HG03135 (cell line): ENCODE measurements around the gene EP300.
A peak's percentile ranks its signal among the peaks of the same experiment; 100 is the strongest.
"Not testable (repeated sequence)": the region's sequence is repeated elsewhere in the genome, so short reads cannot be mapped to it uniquely, and the experiment has no call there.

Experiments
- ATAC-seq: cut with Tn5 transposase; IDR thresholded peaks from one replicate; pipeline ENCODE4 v1.9.1; 2021; ENCODE audit warnings: mild to moderate bottlenecking, moderate library complexity; ENCODE audit not compliant: unreplicated experiment

The EP300 gene

GRCh38 chr22:41078931-41079330 lies 13.5 kb upstream of the EP300 start:
- no peak for ATAC-seq

- ATAC-seq, result no peak
Measured at GRCh38 chr22:41085842-41086241, 6.5 kb upstream of the EP300 start.

- peak; percentile 62 for ATAC-seq
Measured at GRCh38 chr22:41091132-41092022, 1.0 kb upstream of the EP300 start.

GRCh38 chr22:41092847-41093411 lies 537 bp downstream of the EP300 start:
- peak; percentile 18 for ATAC-seq

- no peak for ATAC-seq
Measured at GRCh38 chr22:41094041-41094593, 1.7 kb downstream of the EP300 start.

- ATAC-seq, result no peak
Measured at GRCh38 chr22:41096391-41096790, 4.0 kb downstream of the EP300 start.

GRCh38 chr22:41096841-41097240 lies 4.4 kb downstream of the EP300 start:
- no peak for ATAC-seq

- no peak for ATAC-seq
Measured at GRCh38 chr22:41099036-41099435, 6.6 kb downstream of the EP300 start.

GRCh38 chr22:41106122-41106968 lies 14.0 kb downstream of the EP300 start:
- ATAC-seq, result no peak

GRCh38 chr22:41106969-41107325 lies 14.6 kb downstream of the EP300 start:
- not testable (repeated sequence) for ATAC-seq

- ATAC-seq, result no peak
Measured at GRCh38 chr22:41110968-41111367, 18.6 kb downstream of the EP300 start.

- ATAC-seq, result no peak
Measured at GRCh38 chr22:41116342-41116741, 23.9 kb downstream of the EP300 start.

- no peak for ATAC-seq
Measured at GRCh38 chr22:41117127-41117965, 25.0 kb downstream of the EP300 start.

- no peak for ATAC-seq
Measured at GRCh38 chr22:41123151-41123550, 30.8 kb downstream of the EP300 start.

- no peak for ATAC-seq
Measured at GRCh38 chr22:41124086-41124485, 31.7 kb downstream of the EP300 start.

GRCh38 chr22:41127451-41127850 lies 35.1 kb downstream of the EP300 start:
- no peak for ATAC-seq

GRCh38 chr22:41128606-41129005 lies 36.2 kb downstream of the EP300 start:
- no peak for ATAC-seq

GRCh38 chr22:41132550-41132949 lies 40.2 kb downstream of the EP300 start:
- ATAC-seq, result no peak

- no peak for ATAC-seq
Measured at GRCh38 chr22:41140365-41140957, 48.1 kb downstream of the EP300 start.

- not testable (repeated sequence) for ATAC-seq
Measured at GRCh38 chr22:41145921-41146320, 53.5 kb downstream of the EP300 start.
